ENCODE measurements around the gene ZNF738.

- TF ChIP-seq CTCF (IDR thresholded peaks at IDR 0.05; ENCODE audit: low read depth, low read length), result no peak
- TF ChIP-seq EZH2phosphoT487 (IDR thresholded peaks at IDR 0.05; ENCODE audit: low read depth), result no peak
Observed at GRCh38 chr19:21321134-21321533, 37.7 kb upstream of the ZNF738 start.

Measured in OCI-LY3 (cell line).